Measurements from ENCODE around the gene SEPTIN2.

GRCh38 chr2:241317391-241317790 is 1.7 kb downstream of the SEPTIN2 start:
- TF ChIP-seq CTCF (conservative IDR thresholded peaks at IDR 0.05; ENCODE audit: low read depth in 2 of 2) (no peak), EZH2 (IDR thresholded peaks at IDR 0.05; ENCODE audit: low read depth, unreplicated experiment) (no peak), REST (IDR thresholded peaks at IDR 0.05; ENCODE audit: unreplicated experiment) (no peak), EZH2phosphoT487 (IDR thresholded peaks at IDR 0.05; ENCODE audit: unreplicated experiment) (no peak), CREB1 (CRISPR knock-in tag; IDR thresholded peaks at IDR 0.05; ENCODE audit: low read depth) (no peak), POLR2AphosphoS5 (IDR thresholded peaks at IDR 0.05; ENCODE audit: low read depth) (no peak), ETS1 (IDR thresholded peaks at IDR 0.05) (no peak), ZNF331 (CRISPR knock-in tag; IDR thresholded peaks at IDR 0.05; ENCODE audit: low read depth) (no peak)

All from GM23338 (cell line).